HG02970 (cell line): ENCODE measurements around the gene CEP250.

Experiments used
- ATAC-seq: cut with Tn5 transposase; IDR thresholded peaks from one replicate; pipeline ENCODE4 v1.9.1; 2021; ENCODE audit warnings: mild to moderate bottlenecking, moderate library complexity, moderate number of reproducible peaks; ENCODE audit not compliant: unreplicated experiment, low FRiP score

Gene CEP250

GRCh38 chr20:35491823-35492222 is 36.4 kb downstream of the CEP250 start:
- ATAC-seq, result no peak

- no peak for ATAC-seq
These were observed 37.0 kb downstream of the CEP250 start for GRCh38 chr20:35492352-35492751.

GRCh38 chr20:35496481-35496880 is 41.1 kb downstream of the CEP250 start:
- ATAC-seq, result no peak

- no peak for ATAC-seq
These were observed 41.9 kb downstream of the CEP250 start for GRCh38 chr20:35497320-35497719.

- no peak for ATAC-seq
These were observed 42.4 kb downstream of the CEP250 start for GRCh38 chr20:35497780-35498189.

GRCh38 chr20:35499271-35499670 is 43.9 kb downstream of the CEP250 start:
- ATAC-seq, result no peak

GRCh38 chr20:35502352-35502751 is 47.0 kb downstream of the CEP250 start:
- ATAC-seq, result no peak

GRCh38 chr20:35503281-35503680 is 47.9 kb downstream of the CEP250 start:
- ATAC-seq, result no peak

- no peak for ATAC-seq
These were observed 48.6 kb downstream of the CEP250 start for GRCh38 chr20:35503841-35504561.

GRCh38 chr20:35504751-35505150 is 49.4 kb downstream of the CEP250 start:
- ATAC-seq, result no peak

- ATAC-seq, result no peak
These were observed 50.8 kb downstream of the CEP250 start for GRCh38 chr20:35506179-35506578.

GRCh38 chr20:35506872-35507638 is 51.7 kb downstream of the CEP250 start:
- ATAC-seq, result no peak

GRCh38 chr20:35508493-35509218 is 53.3 kb downstream of the CEP250 start:
- no peak for ATAC-seq

- no peak for ATAC-seq
These were observed 55.7 kb downstream of the CEP250 start for GRCh38 chr20:35510951-35511735.

- no peak for ATAC-seq
These were observed 56.5 kb downstream of the CEP250 start for GRCh38 chr20:35511814-35512420.

GRCh38 chr20:35514371-35514932 is 59.1 kb downstream of the CEP250 start:
- no peak for ATAC-seq

- no peak for ATAC-seq
These were observed 59.9 kb downstream of the CEP250 start for GRCh38 chr20:35515341-35515740.

GRCh38 chr20:35515949-35516645 is 60.7 kb downstream of the CEP250 start:
- ATAC-seq, result no peak

GRCh38 chr20:35517125-35517524 is 61.7 kb downstream of the CEP250 start:
- ATAC-seq, result no peak
